T-helper 17 cell (primary cell): ENCODE measurements around the gene LIPH. TPM values are rescaled to one million over a fixed set of nuclear protein-coding genes. Genes with fewer than 3 reads are reported as not detected.

ENCODE experiments used
- ATAC-seq: fragments of 150-1000 bp; cut with Tn5 transposase; 2 replicates; pipeline ENCODE4 v1.10.0; 2021; ENCODE audit warnings: mild to moderate bottlenecking, moderate library complexity
- DNase-seq, 3 donors: peaks; one replicate each; pipeline versions ENCODE4 v3.0.0 to v3.0.0-alpha.2; 2020 to 2021
- H3K9me3 ChIP-seq: one replicate; pipeline ENCODE4 v1.7.0; 2013; ENCODE audit warnings: low read length, mild to moderate bottlenecking; ENCODE audit not compliant: control insufficient read depth, poor library complexity, severe bottlenecking
- H3K27ac Mint-ChIP-seq: one replicate; pipeline ENCODE4 v1.8.0; 2022; ENCODE audit warnings: mild to moderate bottlenecking, moderate library complexity, mixed read lengths
- H3K27me3 Mint-ChIP-seq: one replicate; pipeline ENCODE4 v1.8.0; 2022; ENCODE audit warnings: mixed read lengths
- H3K36me3 Mint-ChIP-seq: one replicate; pipeline ENCODE4 v1.8.0; 2022; ENCODE audit warnings: low read depth, mixed read lengths
- H3K4me1 Mint-ChIP-seq: one replicate; pipeline ENCODE4 v1.8.0; 2022; ENCODE audit warnings: mild to moderate bottlenecking, mixed read lengths
- H3K4me3 Mint-ChIP-seq: one replicate; pipeline ENCODE4 v1.8.0; 2022; ENCODE audit warnings: mild to moderate bottlenecking, moderate library complexity, mixed read lengths
- total RNA-seq, 4 donors: library from RNA in 2 of 4; stranded (reverse) in 2 of 4; gene quantifications; one replicate each; pipeline ENCODE4 v1.2.3 and lab custom pipeline; 2022 to 2026

LIPH gene
- total RNA-seq, 2 donors from 2014 or later, result 0.32 to 1.7 TPM

DNA sequence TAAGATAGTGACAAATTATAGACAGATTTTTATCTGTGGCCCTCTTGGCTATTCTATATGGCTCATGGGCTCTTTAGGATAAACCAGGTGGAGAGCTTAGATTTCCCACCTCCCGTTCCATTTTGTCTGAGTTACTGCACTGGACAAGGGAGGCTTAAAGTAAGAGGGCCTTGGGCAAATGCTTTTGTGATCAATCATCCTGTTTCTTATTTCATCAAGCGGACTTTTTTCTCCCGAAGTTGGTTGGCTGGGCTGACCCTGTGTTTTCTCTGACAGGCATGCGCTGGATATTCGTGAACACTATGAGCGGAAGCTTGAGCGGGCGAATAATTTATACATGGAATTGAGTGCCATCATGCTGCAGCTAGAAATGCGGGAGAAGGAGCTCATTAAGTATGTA lies 86.9 kb downstream of the LIPH start:
- no peak overlapping the region for H3K4me3 Mint-ChIP-seq
- no peaks in the 10 kb centered on the region for H3K9me3 ChIP-seq
- no peaks in the 10 kb centered on the region for H3K27me3 Mint-ChIP-seq
- DNase-seq (no peak), ATAC-seq (no peak)
- peaks cover 5% of the 10 kb centered on the region for H3K36me3 Mint-ChIP-seq
- peaks cover 4% of the 10 kb centered on the region for H3K4me1 Mint-ChIP-seq
- no peak overlapping the region for H3K27ac Mint-ChIP-seq

DNA sequence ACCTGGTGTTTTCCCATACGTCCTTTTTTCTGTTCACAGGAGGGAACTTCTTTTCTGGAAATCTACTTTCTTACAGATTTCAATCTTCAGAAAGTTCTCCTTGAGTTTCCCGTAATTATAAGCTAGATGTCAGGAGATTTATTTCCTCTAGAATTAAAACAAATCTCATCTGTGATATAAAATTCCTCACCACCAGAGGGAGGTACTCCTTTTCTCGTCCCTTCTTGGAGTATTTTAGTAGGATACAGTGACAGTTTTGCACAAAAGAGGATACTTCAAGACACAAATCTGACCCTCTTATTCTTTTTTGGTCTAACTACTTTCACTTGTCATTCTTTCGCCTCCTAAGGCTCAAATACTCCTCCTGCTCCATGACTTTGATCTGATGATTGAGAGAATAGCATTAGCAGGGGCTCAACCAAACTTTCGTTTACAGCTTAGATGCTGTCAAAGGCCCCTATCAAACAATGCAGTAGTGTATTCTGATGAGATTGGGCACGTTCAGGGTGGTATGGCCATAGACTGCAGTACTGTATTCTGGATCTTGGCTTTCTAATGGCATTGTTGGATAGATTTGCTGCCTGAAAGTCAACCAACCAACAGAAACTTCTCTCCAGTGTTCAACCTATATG lies 91.6 kb downstream of the LIPH start:
- H3K36me3 Mint-ChIP-seq, result peaks cover 3% of the 10 kb centered on the region
- no peaks in the 10 kb centered on the region for H3K27me3 Mint-ChIP-seq
- H3K4me1 Mint-ChIP-seq, result no peaks in the 10 kb centered on the region
- no peak overlapping the region for H3K4me3 Mint-ChIP-seq
- ATAC-seq (no peak), DNase-seq (no peak)
- no peaks in the 10 kb centered on the region for H3K9me3 ChIP-seq
- H3K27ac Mint-ChIP-seq, result no peak overlapping the region

DNA sequence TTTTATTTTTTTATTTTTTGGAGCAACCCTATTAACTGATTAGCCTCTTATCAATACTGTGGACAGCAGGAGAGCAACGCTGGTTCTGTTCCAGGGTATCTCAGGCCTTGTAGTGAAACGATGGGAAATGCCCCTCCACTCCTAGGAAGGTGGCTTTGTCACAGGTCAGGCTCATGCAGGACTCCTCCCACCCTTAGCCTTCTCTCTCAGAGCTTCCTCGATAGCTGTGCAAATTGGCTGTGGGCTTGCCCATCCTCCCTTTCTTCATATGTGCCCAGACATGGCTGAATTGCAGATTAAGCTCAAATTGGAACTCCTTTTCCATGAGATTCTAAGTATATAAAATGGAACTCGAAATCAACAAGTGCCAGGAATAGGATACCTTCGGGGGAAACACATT lies 92.1 kb downstream of the LIPH start:
- H3K36me3 Mint-ChIP-seq, result peaks cover 3% of the 10 kb centered on the region
- DNase-seq (no peak), ATAC-seq (no peak)
- no peak overlapping the region for H3K4me3 Mint-ChIP-seq
- H3K4me1 Mint-ChIP-seq, result no peaks in the 10 kb centered on the region
- H3K9me3 ChIP-seq, result no peaks in the 10 kb centered on the region
- H3K27ac Mint-ChIP-seq, result no peak overlapping the region
- no peaks in the 10 kb centered on the region for H3K27me3 Mint-ChIP-seq

DNA sequence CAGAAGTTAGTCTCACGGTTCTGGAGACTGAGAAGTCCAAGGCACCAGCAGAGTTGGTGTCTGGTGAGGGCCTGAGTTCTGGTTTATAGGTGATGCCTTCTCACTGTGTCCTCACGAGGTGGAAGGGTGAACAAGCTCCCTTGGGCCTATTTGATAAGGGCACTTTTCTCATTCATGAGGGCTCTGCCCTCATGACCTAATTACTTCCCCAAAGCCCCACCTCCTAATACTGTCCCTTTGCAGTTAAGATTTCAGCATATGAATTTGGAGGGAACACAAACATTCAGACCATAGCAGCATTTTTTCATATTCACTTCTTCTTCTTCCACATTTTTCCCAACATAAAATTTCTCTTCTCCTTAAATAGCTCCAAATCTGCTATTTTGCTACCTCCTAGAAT lies 95.0 kb downstream of the LIPH start:
- no peak overlapping the region for H3K27ac Mint-ChIP-seq
- DNase-seq, result no peak
- no peaks in the 10 kb centered on the region for H3K9me3 ChIP-seq
- ATAC-seq, result no peak
- no peaks in the 10 kb centered on the region for H3K36me3 Mint-ChIP-seq
- H3K27me3 Mint-ChIP-seq, result no peaks in the 10 kb centered on the region
- H3K4me3 Mint-ChIP-seq, result no peak overlapping the region
- no peaks in the 10 kb centered on the region for H3K4me1 Mint-ChIP-seq

Other genes with a start within 250 kb of the LIPH start
- 1 to 10 TPM; 6.8 to 8.1 TPM for gene MAP3K13, start 189.5 kb downstream of the LIPH start, total RNA-seq
- gene TMEM41A, start 53.6 kb downstream of the LIPH start, total RNA-seq, result 10 to 100 TPM; 20.6 to 23.4 TPM
- 10 to 100 TPM; 48.5 to 64.6 TPM for gene SENP2, start 33.7 kb upstream of the LIPH start, total RNA-seq